ENCODE data around the gene ADAM17.
A peak's percentile ranks its signal among the peaks of the same experiment; 100 is the strongest.
"Not testable (repeated sequence)": the region's sequence is repeated elsewhere in the genome, so short reads cannot be mapped to it uniquely, and the experiment has no call there.

ADAM17 gene

DNA sequence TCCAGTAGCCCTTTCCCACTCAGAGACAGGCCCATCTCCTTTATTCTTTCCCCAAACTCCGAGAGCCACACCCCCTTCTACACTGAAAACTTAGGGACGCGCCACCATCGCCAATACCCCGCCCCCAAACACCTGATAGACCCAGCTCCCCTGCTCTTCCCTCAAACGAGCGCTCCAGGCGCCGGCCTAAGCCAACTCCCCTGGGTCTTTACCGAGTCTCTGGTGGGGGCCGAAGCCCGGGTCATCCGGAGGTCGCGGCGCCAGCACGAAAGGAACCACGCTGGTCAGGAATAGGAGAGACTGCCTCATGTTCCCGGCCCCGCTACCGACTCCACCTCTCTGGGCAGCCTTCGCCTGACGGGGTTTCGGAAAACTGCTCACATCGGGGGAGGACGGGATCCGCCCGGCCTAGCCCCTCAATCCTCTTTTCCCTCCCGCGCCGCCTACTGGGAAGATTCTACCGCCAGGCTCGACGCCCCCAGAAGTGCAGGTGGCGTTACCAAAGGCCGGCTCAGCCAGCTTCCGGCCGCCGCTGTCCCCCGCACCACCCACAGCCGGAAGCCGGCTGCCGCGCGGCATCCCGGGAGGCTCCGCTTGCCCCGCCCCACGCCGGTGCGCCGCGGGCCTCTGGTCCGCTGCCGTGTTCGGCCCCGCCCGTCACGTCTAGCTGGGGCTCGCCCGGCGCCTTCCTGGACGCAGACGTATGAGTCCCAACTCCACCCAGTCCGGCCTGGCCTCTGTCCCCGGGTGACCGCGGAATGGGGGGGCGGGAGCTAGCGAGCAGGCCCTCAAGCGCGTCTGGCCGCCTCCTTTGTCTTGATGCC lies at the start of gene ADAM17:
Gene ADAM17 (minus strand): TSS at position 534 of the 824 bp plus-strand sequence. CDS start 225 bp downstream, at position 309.
- DNase-seq (ENCODE audit: low read depth): peak; percentile 71

DNA sequence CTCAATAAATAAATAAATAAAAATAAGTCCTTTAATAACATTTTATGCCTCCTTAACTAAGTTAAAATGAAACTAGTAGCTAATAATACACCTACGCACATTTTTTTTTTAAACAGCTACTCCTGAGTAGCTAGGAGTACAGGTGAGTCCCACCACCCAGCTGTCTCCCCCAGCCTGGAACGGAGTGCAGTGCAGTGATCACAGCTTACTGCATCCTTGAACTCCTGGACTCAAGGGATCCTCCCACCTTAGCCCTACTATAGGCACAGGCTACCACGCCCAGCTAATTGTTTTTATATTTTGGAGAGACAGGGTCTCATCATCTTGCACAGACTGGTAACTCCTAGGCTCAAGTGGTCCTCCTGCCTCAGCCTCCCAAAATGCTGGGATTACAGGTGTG lies 46.8 kb upstream of the ADAM17 start:
- no peak for DNase-seq (ENCODE audit: low read depth)

DNA sequence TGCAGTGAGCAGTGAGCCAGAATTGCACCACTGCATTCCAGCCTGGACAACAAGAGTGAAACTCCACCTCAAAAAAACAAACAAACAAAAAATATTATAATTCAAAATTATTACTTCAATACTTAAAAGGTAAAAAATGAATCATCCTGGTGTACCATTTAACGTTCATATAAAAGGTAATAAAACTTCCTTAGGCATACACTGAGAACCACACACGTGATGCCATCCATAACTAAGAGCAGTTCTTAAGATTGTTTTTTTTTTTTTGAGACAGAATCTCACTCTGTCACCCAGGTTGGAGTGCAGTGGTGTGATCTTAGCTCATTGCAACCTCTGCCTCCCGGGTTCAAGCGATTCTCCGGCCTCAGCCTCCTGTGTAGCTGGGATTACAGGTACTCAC lies 45.8 kb upstream of the ADAM17 start:
- no peak for DNase-seq (ENCODE audit: low read depth)

DNA sequence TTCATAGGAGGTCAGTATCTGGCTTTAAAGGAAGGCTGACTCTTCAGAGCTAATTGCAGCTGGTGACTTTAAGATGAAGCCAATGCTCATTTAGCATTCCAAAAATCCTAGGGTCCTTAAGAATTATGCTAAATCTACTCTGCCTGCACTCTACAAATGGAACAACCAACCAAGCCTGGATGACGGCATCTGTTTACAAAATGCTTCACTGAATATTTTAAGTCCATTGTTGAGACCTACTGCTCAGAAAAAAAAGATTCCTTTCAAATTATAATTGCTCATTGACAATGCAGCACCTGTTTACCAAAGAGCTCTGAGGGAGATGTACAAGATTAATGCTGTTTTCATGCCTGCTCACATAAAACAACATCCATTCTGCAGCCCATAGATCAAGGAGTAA lies 43.8 kb upstream of the ADAM17 start:
- DNase-seq (ENCODE audit: low read depth): no peak

DNA sequence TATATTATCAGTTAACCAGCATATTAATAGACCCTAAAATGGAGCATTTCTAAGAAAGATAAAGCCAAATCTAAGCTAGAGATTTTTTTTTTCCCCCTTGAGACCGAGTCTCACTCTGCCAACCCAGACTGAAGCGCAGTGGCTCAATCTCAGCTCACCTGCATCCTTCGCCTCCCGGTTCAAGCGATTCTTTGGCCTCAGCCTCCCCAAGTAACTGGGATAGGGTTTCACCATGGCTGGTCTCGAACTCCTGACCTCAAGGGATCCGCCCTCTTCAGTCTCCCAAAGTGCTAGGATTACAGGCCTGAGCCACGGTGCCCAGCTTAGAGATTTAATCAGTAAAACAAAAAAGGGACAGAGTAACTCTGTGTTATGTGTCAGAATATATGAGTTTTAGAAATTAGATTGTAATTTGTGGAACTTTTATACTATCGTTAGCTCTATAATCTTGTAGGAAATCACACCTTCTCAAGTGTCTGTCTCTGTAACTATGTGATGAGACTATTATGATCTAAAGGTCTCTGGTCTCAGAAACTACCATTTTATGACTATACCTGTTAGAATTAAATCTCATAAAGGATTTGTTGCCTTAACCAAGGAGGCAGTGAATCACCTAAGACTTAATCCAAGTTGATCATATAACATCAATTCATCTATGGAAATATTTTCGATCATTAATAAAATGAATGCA lies 41.1 kb upstream of the ADAM17 start:
- DNase-seq (ENCODE audit: low read depth): no peak

DNA sequence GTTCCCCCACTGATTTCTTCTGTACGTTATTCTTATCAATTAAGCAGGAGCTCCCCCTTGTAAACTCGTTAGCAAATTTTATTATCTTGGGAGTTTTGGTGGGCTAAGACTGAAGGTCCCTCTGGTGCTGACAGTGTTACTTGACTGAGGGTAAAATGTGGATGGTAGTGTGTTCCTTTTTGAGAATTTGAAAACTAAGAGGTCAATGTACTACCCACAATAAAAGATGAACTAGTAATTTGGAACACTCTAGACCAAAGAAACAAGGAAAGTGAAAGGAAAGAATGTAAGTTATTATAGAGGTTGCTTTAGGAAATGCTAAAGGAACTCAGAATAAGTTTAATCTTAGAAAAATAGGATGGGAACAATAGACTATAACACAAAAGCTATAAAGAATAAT lies 40.1 kb upstream of the ADAM17 start:
- DNase-seq (ENCODE audit: low read depth): no peak

DNA sequence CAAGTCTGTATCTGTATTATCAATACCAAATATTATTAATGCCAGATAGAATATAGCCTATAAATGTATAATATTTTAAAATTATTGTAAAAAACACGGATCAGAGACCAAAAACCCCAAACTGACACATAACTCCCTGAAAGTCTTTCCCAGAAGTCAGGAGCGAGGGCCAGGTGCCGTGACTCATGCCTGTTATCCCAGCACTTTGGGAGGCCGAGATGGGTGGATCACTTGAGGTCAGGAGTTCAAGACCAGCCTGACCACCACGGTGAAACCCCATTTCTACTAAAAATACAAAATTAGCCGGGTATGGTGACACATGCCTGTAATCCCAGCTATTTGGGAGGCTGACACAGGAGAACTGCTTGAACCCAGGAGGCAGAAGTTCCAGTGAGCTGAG lies 39.6 kb upstream of the ADAM17 start:
- not testable (repeated sequence) for DNase-seq (ENCODE audit: low read depth)

DNA sequence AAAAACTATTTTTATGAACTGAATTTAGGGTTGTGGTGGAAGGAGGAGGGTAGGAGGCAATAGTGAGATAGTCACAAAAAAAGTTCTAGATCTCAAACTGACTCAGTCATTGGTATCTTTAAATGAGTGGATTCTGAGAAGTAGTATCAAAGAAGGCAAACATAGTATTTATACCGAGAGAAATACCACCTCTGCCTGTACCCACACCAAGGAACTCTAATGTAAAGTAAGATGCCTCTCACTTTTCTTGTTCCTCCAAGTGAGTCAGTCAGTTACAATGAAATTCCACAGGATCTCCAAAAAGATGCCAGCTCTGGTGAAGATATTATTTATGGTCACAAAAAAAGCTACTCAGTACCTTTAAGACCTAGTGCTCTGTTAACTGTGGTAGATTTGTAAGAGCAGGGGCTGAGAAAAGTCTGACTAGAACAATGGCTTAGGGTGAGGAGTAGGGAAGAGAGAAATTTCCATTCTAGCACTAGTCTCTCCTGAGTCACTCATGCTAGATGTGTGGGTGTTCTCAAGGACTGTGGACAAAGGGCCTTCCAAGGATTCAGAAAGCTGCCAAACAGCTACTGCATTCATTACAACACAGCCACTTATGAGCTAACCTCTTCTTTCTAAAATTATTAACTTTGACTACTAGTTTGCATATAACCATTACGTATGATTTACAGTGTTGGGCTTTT lies 38.9 kb upstream of the ADAM17 start:
- DNase-seq (ENCODE audit: low read depth): no peak

DNA sequence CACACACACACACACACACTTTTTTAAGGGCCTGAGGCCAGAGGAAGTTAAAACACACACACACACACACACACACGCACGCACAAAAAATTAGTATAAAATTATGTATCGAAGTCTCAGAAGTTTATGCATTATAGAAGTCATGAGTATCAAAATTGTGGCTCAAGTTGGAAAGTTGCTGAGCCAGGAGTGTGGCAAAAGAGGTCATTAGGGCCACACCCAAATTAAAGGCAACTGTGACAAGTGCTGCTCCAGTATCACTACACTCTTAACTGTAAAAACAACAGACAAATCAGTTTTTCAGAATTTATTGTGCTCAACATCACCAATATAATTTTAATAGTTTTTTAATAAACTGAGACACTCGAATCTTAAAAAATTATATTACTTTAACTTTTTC lies 38.3 kb upstream of the ADAM17 start:
- DNase-seq (ENCODE audit: low read depth): no peak

DNA sequence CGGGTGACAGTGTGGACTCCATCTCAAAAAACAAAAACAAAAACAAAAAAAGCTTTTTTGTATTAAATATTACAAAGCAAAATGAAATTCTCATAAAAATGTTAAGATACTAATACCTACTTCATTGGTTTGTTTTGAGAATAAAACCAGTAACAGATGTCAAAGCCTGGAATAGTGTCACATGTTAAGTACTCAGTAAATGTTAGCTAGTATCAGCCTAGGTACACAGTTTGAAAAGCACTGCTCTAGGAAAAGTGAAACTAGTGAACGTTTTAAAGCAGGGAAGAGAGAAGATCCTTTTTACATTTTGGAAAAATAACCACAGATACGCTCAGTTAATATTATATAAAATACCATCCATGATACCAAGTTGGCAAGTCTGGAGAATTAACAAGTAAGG lies 37.1 kb upstream of the ADAM17 start:
- DNase-seq (ENCODE audit: low read depth): no peak

DNA sequence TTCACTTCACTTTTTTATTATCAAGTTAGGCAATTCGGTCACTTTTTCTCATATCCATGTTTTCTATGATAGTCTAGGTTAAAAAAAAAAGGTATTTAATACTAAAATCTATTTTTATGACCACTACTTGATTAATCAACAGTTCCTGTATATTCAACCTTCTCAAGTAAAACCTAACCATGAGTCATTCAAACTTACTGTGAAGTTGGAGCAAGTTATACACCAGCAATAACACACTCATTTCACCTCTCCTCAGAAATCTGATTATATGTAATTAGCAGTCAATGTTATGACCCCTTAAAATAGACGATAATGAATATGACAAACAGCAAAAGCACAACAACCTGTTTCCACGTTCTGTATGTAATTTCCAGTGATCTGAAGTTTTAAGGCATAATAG lies 35.0 kb upstream of the ADAM17 start:
- DNase-seq (ENCODE audit: low read depth): no peak

DNA sequence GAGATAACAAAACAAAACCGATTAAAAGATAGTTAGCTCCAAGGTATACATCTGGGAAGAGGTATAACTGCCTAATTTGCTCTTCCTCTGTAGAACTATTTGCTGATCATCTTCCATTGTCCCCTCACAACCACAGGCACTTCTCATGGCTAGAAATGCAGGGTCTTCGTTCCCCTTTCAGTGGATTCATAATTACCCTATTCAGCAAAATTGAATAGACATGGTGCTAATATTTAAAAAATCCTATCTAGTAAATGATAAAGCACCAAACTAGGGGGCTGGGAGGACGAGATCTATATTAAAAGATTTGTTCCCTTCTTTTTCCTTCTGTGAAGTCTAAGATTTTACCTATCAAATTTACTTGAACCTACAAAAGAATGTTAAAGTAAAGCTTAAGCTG lies 30.8 kb upstream of the ADAM17 start:
- no peak for DNase-seq (ENCODE audit: low read depth)

DNA sequence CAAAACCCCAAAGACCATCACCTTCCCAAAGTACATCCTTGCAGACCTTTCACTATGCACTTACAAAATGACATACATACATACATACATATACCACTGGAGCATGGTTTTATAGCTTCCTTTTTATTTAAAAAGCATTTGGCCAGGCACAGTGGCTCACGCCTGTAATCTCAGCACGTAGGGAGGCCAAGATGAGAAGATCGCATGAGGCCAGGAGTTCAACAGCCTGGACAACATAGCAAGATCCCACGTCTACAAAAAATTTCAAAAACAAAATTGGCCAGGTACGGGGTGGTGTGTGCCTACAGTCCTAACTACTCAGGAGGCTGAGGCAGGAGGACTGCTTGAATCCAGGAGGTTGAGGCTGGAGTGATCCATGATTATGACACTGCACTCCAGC lies 29.9 kb upstream of the ADAM17 start:
- no peak for DNase-seq (ENCODE audit: low read depth)

DNA sequence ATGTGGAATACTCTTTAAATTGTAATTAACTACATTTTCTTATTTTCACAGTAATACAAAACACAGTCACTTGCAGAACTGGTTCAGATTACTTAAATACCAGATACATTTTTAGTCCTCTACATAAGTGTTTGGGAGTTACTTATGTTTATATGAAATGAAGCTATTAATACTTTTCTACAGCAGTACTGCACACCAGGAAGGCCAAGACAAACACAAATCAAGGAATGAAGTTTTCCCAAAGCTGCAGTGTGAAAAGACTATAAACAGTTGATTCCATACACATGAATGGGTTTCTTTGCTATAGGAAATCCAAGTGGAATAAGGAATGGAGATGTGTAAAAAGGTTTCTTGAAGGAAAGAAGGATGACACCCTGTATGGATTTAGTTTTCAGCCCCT lies 29.3 kb upstream of the ADAM17 start:
- DNase-seq (ENCODE audit: low read depth): not testable (repeated sequence)

DNA sequence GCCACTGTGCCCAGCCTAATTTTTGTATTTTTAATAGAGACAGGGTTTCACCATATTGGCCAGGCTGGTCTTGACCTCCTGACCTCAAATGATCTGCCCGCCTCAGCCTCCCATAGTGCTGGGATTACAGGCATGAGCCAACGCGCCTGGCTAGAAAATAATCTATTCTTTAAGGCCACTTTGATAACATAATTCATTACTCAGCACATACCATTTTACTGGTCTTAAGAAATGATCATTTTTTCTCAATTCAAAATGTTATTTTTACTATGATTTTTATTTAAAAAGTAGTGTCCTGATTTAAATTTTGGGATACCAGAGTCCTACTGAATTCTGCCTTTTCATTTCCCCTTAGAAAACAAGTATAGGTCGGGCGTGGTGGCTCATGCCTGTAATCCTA lies 27.0 kb upstream of the ADAM17 start:
- DNase-seq (ENCODE audit: low read depth): no peak

DNA sequence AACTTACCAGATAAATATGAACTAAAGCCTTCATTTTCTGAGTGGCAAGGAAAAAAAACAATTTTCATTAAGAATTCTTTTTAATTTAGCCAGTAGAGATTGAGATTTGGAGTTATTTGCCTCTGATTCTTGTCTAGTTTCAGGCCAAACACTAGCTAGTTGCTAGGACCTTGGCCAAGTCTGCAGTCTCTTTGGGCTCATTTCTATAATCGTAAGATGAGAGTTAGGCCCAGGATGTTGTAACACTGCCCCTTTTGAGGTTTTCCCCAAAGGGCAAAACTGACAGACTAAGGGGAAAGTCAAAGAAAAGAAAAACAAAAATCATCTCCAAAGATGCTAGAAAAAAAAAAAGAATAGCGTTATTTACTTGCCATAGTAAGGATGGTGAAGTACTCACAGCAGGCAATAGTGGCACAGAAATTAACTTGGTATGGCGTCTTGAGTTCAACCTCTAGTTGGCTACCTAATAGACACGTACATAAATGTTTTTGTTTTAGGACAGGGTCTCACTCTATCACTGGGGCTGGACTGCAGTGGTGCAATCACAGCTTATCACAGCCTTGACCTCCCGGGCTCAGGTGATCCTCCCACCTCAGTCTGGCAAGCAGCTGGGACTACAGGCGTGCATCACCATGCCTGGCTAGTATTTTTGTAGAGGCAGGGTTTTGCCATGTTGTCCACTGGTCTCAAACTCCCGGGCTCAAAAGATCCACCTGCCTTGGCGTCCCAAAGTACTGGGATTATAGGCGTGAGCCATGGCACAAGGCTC lies 23.0 kb upstream of the ADAM17 start:
- no peak for DNase-seq (ENCODE audit: low read depth)

DNA sequence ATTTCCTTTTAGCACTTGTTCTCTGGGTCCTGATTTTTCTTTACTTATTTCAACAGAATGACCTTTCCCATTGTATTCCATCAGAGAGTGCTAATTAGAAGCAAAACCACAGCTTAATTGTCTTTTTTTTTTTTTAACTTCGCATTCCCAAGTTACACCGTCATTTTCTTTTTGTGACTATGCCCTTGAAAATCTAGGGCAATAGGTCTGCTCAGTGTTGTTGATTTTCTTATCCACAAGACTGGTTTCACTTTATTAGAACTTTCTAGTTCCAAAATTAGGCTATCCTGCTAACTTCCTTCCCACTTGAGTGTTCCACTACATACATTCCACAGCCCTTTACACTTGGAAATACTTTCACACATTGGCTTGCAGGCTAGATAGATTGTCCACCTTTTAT lies 18.7 kb upstream of the ADAM17 start:
- no peak for DNase-seq (ENCODE audit: low read depth)

DNA sequence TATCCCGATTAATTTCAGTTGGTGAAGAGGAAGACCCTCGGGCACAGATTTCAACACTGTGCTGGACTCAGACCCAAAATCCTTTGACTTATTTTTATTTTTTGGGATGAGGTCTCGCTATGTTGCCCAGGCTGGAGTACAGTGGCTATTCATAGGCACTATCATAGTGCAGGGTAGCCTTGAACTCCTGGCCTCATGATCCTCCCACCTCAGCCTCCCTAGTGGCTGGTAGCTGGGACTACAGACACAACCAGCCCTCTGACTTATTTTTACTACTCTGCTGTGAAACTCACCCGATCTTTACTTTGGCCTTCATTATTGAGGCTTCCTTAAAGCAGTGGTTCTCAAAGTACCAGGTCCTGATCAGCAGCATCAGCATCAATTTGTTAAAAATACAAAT lies 18.2 kb upstream of the ADAM17 start:
- no peak for DNase-seq (ENCODE audit: low read depth)

DNA sequence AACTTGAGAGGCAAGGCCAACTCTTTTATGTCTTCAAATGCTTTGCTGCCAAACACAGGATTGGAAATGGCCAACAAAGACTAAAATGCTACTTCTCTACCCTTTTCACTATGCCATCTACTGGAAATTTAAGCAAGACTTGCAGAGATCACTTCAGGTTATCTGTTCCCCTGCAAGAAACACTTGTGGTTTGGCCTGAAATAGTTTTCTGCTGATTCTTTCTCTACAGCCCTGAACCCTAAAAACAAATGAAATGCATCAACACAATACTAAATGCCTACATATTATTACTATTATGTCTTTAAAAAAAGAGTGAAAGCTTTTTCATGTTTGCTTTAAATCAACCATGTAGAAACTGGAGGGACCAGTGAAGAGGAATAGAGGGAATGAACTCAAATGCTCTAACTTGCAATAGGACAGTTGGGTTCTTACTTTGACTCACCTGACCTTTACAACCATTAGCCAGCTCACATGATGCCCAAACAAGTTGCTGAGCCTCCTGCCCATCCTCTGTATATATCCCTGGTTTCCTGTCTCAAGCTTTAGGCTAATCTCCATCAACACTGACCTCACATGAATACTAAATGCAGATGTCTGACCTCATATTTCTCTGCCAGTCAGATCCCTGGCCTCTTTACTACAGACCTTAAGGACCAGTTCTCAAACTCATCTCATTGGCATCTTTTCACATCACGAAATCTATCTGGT lies 17.5 kb upstream of the ADAM17 start:
- no peak for DNase-seq (ENCODE audit: low read depth)

DNA sequence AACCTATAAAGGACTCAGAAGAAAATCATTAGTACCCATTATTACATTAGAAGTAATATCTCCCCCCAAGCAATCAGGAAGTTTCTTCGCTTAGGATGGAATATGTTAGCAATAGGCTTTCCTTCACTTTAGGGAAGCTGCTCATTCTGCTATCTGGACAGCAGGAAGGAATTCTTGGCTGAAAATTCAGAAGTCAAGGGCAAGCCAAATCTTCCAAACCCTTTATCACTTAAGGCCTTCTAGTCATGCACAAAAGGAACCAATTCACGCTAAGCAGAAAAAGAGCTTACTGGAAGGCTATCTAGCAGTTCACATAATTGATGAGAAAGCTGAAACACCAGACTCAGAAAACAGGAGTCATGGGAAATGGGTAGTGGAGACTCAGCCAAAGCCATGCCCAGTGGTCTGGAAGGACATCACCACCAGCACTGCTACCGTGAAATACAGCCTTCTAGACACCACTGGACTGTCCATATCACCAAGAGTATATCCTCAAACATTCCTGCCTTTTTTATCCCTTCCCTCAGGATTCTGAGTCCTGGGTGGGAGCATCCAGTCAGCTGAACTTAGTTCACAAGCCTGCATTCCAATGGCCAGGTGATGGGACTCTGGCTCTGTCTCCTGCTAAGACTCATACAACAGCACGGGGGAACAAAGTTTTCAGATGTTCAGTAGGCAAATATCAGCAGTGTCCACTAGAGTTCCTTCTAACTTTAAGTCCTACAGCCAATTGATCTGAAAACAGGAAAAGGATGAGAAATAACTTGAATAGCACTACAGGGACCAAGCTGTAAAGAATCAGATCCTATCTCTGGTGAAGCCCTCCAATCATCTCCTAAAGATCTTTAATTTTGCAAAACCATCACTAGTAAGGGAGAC lies 14.8 kb upstream of the ADAM17 start:
- DNase-seq (ENCODE audit: low read depth): no peak
